K562 (cell line): ENCODE data around the gene AMH. TPM values are rescaled to one million over a fixed set of nuclear protein-coding genes. Genes with fewer than 3 reads are reported as not detected.
A peak's percentile ranks its signal among the peaks of the same experiment; 100 is the strongest.

ENCODE experiments used
- AFF4 ChIP-seq: sonication (generic); formaldehyde crosslinking; IDR thresholded peaks from 2 replicates; pipeline ENCODE4 v1.8.0; 2023; ENCODE audit warnings: mild to moderate bottlenecking, missing genetic modification reagents
- CBFA2T3 ChIP-seq: fragments of 450-650 bp; IDR thresholded peaks from 2 replicates; pipeline ENCODE4 v1.6.1; 2017
- CBFB ChIP-seq: sonication (generic); formaldehyde crosslinking; IDR thresholded peaks from 2 replicates; pipeline ENCODE4 v1.4.0; 2020; ENCODE audit warnings: mild to moderate bottlenecking, missing genetic modification reagents
- COPS2 ChIP-seq: fragments of 450-650 bp; conservative IDR thresholded peaks from 2 replicates; pipeline ENCODE4 v1.6.1; 2016; ENCODE audit warnings: mild to moderate bottlenecking, moderate library complexity
- FUS ChIP-seq: fragments of 200-400 bp; formaldehyde crosslinking; optimal IDR thresholded peaks from 2 replicates; pipeline ENCODE3; 2017; ENCODE audit warnings: low read depth, low read length
- HES1 ChIP-seq: fragments of 450-650 bp; IDR thresholded peaks from 2 replicates; pipeline ENCODE4 v1.6.1; 2016; ENCODE audit warnings: low read depth, mild to moderate bottlenecking, moderate library complexity
- NR2C2 ChIP-seq, 2 experiments: fragments of 200-800 bp in 1 of 2; sonication (Bioruptor generic) in 1 of 2; sonication (generic) in 1 of 2; formaldehyde crosslinking in 1 of 2; IDR thresholded peaks; 2 replicates each; pipeline versions ENCODE4 v1.6.1 to v1.8.0; 2016 to 2022; ENCODE audit warnings: mild to moderate bottlenecking in 1 of 2, missing compliant biosample characterization in 1 of 2, missing genetic modification characterization in 1 of 2, missing genetic modification reagents in 1 of 2
- POLR2B ChIP-seq: fragments of 450-650 bp; IDR thresholded peaks from 2 replicates; pipeline ENCODE4 v1.6.1; 2018; ENCODE audit warnings: low read depth; ENCODE audit not compliant: partially characterized antibody
- SMAD3 ChIP-seq: fragments of 450-650 bp; formaldehyde crosslinking; conservative IDR thresholded peaks from 2 replicates; pipeline ENCODE4 v1.4.0; 2020; ENCODE audit warnings: mild to moderate bottlenecking
- STAT5A ChIP-seq: IDR thresholded peaks from 2 replicates; pipeline ENCODE4 v1.6.1; 2012; ENCODE audit warnings: low read length, inconsistent platforms, borderline replicate concordance
- TCF15 ChIP-seq: fragments of 250-450 bp; sonication (Bioruptor Pico); IDR thresholded peaks from 2 replicates; pipeline ENCODE4 v1.8.0; 2022; ENCODE audit warnings: moderate library complexity, mild to moderate bottlenecking, inconsistent platforms
- TCFL5 ChIP-seq: fragments of 250-450 bp; sonication (Bioruptor Pico); conservative IDR thresholded peaks from 2 replicates; pipeline ENCODE4 v1.6.1; 2021; ENCODE audit warnings: mild to moderate bottlenecking, moderate library complexity, matching md5 sums
- ZBED1 ChIP-seq: IDR thresholded peaks from 2 replicates; pipeline ENCODE4 v1.6.1; 2014
- ZNF3 ChIP-seq: fragments of 250-450 bp; sonication (Bioruptor Pico); IDR thresholded peaks from 2 replicates; pipeline ENCODE4 v1.5.0; 2021; ENCODE audit warnings: mild to moderate bottlenecking, moderate library complexity
- ZNF609 ChIP-seq: sonication (generic); formaldehyde crosslinking; IDR thresholded peaks from 2 replicates; pipeline ENCODE4 v1.8.1; 2023; ENCODE audit warnings: missing genetic modification reagents, mild to moderate bottlenecking, borderline replicate concordance
- polyA plus RNA-seq, 8 experiments: library from polyadenylated mRNA; depleted of rRNA in 4 of 8; stranded (reverse) in 5 of 8; unstranded in 3 of 8; fragments of >200 nt; fragmentation: Nextera tagmentation in 2 of 8; fragmentation: Illumina TruSeq in 1 of 8; extraction: Ambion mirVana in 2 of 8; extraction: Trizol in 1 of 8; gene quantifications; 2 replicates each; pipeline versions ENCODE4 v1.2.1 to v1.2.3, GENCODE V29; 2011 to 2014; ENCODE audit warnings: inconsistent platforms in 1 of 8, missing spikeins in 1 of 8
- total RNA-seq, 7 experiments: library from RNA; depleted of rRNA in 6 of 7; stranded (reverse); fragments of >200 nt in 6 of 7; fragmentation: Illumina TruSeq in 2 of 7; extraction: Trizol in 2 of 7; gene quantifications; 2 replicates each; pipeline versions ENCODE4 v1.2.1 to v1.2.3, GENCODE V29; 2011 to 2021; ENCODE audit warnings: low replicate concordance in 1 of 7
- TF ChIP-seq, protein P1 (sequence below): fragments of 450-650 bp; IDR thresholded peaks from 2 replicates; pipeline ENCODE4 v1.6.1; 2016; ENCODE audit warnings: antibody characterized with exemption

The AMH gene
- total and polyA plus RNA-seq, 9 of the 15 experiments (the other 6 are each of a cell fraction or from before 2014, with no cell fraction given): 0.29 to 27.4 (median 2.6) TPM; not detected in 2

GRCh38 chr19:2237051-2237868 lies 11.9 kb upstream of the AMH start (continued):
- TF ChIP-seq FUS (no peak), HES1 (no peak), NR2C2 (CRISPR knock-in tag; IDR thresholded peaks at IDR 0.05) (no peak), NR2C2 (tag; IDR thresholded peaks at IDR 0.05) (peak; percentile 98; the same call in 1 of the 2 replicates), COPS2 (no peak), CBFB (CRISPR knock-in tag) (no peak), CBFA2T3 (no peak), TCF15 (CRISPR knock-in tag) (no peak), TCFL5 (CRISPR knock-in tag) (no peak), STAT5A (no peak), ZBED1 (0 out of 2 replicates have a peak, but pooled peaks have one; percentile 45), AFF4 (peak; percentile 4), SMAD3 (CRISPR knock-in tag) (no peak), ZNF3 (CRISPR knock-in tag) (no peak), ZNF609 (CRISPR knock-in tag) (peak; percentile 59; the same call in 1 of the 2 replicates), POLR2B (no peak)
- TF ChIP-seq, protein P1, sequence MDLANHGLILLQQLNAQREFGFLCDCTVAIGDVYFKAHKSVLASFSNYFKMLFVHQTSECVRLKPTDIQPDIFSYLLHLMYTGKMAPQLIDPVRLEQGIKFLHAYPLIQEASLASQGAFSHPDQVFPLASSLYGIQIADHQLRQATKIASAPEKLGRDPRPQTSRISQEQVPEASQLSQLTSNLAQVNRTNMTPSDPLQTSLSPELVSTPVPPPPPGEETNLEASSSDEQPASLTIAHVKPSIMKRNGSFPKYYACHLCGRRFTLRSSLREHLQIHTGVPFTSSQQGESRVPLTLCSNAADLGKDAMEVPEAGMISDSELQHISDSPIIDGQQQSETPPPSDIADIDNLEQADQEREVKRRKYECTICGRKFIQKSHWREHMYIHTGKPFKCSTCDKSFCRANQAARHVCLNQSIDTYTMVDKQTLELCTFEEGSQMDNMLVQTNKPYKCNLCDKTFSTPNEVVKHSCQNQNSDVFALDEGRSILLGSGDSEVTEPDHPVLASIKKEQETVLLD: no peak
